ENCODE data around the gene ENGASE.

GRCh38 chr17:79085921-79086551 lies 11.4 kb downstream of the ENGASE start:
- TF ChIP-seq CTCF (IDR thresholded peaks at IDR 0.05) (no peak), EZH2 (IDR thresholded peaks at IDR 0.05) (no peak), EZH2phosphoT487 (IDR thresholded peaks at IDR 0.05) (no peak)

All from neural progenitor cell (in vitro differentiated cells).